Mesodermal cell (in vitro differentiated cells): Measurements from ENCODE around the gene PSMC3IP.
A peak's percentile ranks its signal among the peaks of the same experiment; 100 is the strongest.

Source experiments
- H3K27ac ChIP-seq: 2 replicates; pipeline ENCODE4 v1.7.0; 2013; ENCODE audit warnings: mild to moderate bottlenecking, low read depth, low read length, moderate library complexity; ENCODE audit not compliant: severe bottlenecking
- H3K36me3 ChIP-seq: 2 replicates; pipeline ENCODE4 v1.7.1; 2013; ENCODE audit warnings: mild to moderate bottlenecking, low read length, moderate library complexity; ENCODE audit not compliant: control insufficient read depth, insufficient read depth
- H3K4me1 ChIP-seq: one replicate; pipeline ENCODE4 v1.7.1; 2013; ENCODE audit warnings: mild to moderate bottlenecking, low read length; ENCODE audit not compliant: insufficient read depth, control insufficient read depth, poor library complexity, severe bottlenecking
- H3K4me3 ChIP-seq: 2 replicates; pipeline ENCODE4 v1.7.0; 2013; ENCODE audit warnings: low read length, control low read depth, mild to moderate bottlenecking; ENCODE audit not compliant: insufficient read depth, poor library complexity, severe bottlenecking; ENCODE audit errors: extremely low read depth
- H3K9me3 ChIP-seq: 2 replicates; pipeline ENCODE4 v1.7.1; 2013; ENCODE audit warnings: mild to moderate bottlenecking, low read length, moderate library complexity; ENCODE audit not compliant: control insufficient read depth
- WGBS, 2 experiments: methylation state at CpG; one replicate each; pipeline ENCODE4 v1.1.5; 2013; ENCODE audit warnings: missing lambda C conversion rate in 2 of 2; ENCODE audit not compliant: insufficient coverage in 2 of 2; 5-methylcytosine and 5-hydroxymethylcytosine counted together

Gene PSMC3IP

DNA sequence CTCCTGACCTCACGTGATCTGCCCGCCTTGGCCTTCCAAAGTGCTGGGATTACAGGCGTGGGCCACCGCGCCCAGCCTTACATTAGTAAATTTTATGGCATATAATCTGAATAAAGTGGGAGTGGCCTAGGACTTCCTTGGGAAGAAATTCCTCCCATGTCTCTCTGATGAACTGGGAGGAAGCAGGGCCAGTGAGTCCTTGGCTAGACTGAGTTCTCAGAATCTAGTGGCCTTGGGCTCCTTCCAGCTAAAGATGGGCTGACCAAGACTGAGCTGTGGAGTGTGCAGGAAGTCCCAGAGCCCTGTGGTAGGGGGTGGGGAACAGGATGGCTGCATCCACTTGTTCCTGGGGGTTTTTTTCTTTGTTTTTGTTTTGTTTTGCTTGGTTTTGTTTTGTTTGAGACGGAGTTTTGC is 51.5 kb downstream of the PSMC3IP start:
- Histone ChIP-seq H3K36me3 (peaks cover 15% of the 10 kb centered on the region), H3K27ac (peak overlapping the region; percentile 29), H3K4me1 (peaks cover 40% of the 10 kb centered on the region), H3K4me3 (no peak overlapping the region), H3K9me3 (no peaks in the 10 kb centered on the region)
- 86 to 93% methylated on average over 1 to 2 of the region's 6 CpGs for WGBS, 2 experiments

DNA sequence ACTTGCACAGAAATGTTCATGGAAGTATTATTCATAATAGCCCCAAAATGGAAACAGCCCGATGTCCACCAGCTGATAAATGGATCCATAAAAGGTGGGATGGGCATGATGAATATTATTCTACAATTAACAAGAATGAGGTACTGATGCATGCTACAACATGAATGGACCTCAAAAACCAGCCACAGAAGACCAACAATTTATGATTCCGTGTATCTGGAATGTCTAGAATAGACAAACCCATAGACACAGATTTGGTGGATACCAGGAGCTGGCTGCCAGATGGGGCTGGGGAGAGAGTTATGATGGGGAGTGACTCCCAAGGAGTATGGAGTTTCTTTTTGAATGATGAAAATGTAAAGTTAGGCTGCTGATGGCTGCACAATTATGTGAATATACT is 52.3 kb downstream of the PSMC3IP start:
- 83 to 100% methylated on average over 1 of the region's 2 CpGs for WGBS, 2 experiments

DNA sequence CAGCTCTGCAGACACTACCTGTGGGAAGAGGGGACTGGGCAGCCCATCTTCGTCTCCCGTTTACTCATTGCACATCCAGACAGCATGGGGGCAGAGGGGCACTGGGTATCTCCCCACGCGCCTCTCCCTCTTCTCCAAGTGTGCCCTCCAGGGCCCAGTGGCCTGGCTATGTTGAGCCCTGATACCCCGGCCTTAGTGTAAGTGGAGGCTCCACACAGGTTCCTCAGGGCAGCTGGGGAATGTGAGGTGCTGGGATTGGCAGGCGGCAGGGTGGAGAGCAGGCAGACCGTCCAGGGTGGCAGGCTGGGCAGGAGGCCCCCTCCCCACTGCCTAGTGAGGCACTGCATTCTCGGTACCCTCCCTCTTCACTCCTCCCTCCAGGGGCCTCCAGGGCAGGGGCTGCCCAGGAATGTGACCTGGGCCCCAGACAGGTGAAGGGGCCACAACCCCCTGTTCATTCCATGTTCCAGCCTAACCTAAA is 54.7 kb downstream of the PSMC3IP start:
- WGBS, 2 experiments = 89 to 94% methylated on average over 5 of the region's 8 CpGs
- H3K27ac ChIP-seq = no peak overlapping the region

More for the DNA sequence above, 52.3 kb downstream of the PSMC3IP start:
- H3K4me3 ChIP-seq = no peak overlapping the region
- H3K36me3 ChIP-seq = peaks cover 15% of the 10 kb centered on the region
- H3K27ac ChIP-seq = no peak overlapping the region
- H3K4me1 ChIP-seq = peaks cover 42% of the 10 kb centered on the region
- H3K9me3 ChIP-seq = no peaks in the 10 kb centered on the region

More for the DNA sequence above, 54.7 kb downstream of the PSMC3IP start:
- Histone ChIP-seq H3K36me3 (peaks cover 15% of the 10 kb centered on the region), H3K4me1 (peaks cover 56% of the 10 kb centered on the region), H3K4me3 (no peak overlapping the region), H3K9me3 (no peaks in the 10 kb centered on the region)
